ENCODE data around the gene ASB10.

GRCh38 chr7:151235091-151235787, 48.2 kb upstream of the ASB10 start:
- TF ChIP-seq POLR2A (IDR thresholded peaks at IDR 0.05; ENCODE audit: low read depth, low read length) (no peak), CEBPB (IDR thresholded peaks at IDR 0.05; ENCODE audit: low read depth, low read length) (no peak), CTCF (conservative IDR thresholded peaks at IDR 0.05; ENCODE audit: low read depth, low read length) (no peak), RAD21 (IDR thresholded peaks at IDR 0.05; ENCODE audit: low read length) (no peak), RCOR1 (IDR thresholded peaks at IDR 0.05; ENCODE audit: insufficient replicate concordance, low read length) (no peak), USF2 (IDR thresholded peaks at IDR 0.05; ENCODE audit: low read depth, low read length) (no peak), SMC3 (IDR thresholded peaks at IDR 0.05; ENCODE audit: low read depth, low read length) (no peak)

Data from IMR-90 (cell line).